B cell (primary cell): ENCODE measurements around the gene TAF11. TPM values are rescaled to one million over a fixed set of nuclear protein-coding genes. Genes with fewer than 3 reads are reported as not detected.

ENCODE experiments used
- ATAC-seq: fragments of 200-7000 bp; cut with Tn5 transposase; one replicate; pipeline ENCODE4 v1.10.0; 2021; ENCODE audit warnings: low read depth, mild to moderate bottlenecking, moderate number of reproducible peaks, moderate library complexity
- CTCF ChIA-PET: fragments of 350-600 bp; sonication (Branson Sonifier 250); formaldehyde crosslinking; loops from one replicate; lab custom pipeline; 2021; ENCODE audit warnings: antibody characterized with exemption, inconsistent platforms; lab: Charles Lee
- POLR2A ChIA-PET: fragments of 350-600 bp; sonication (Branson Sonifier 250); formaldehyde crosslinking; loops from one replicate; lab custom pipeline; 2021; ENCODE audit warnings: antibody characterized with exemption; lab: Charles Lee
- DNase-seq: peaks from one replicate; pipeline ENCODE4 v3.0.0; 2013
- H2AFZ ChIP-seq: 2 replicates; pipeline ENCODE4 v1.6.1; 2012; ENCODE audit warnings: mild to moderate bottlenecking, low read depth, low read length; ENCODE audit not compliant: insufficient read depth, poor library complexity, severe bottlenecking
- H3K27ac ChIP-seq, 2 donors: 1 replicate in 1 of 2; 2 replicates in 1 of 2; pipeline ENCODE4 v1.5.1; 2012 to 2013; ENCODE audit warnings: low read length in 2 of 2, mild to moderate bottlenecking in 2 of 2, moderate library complexity in 1 of 2
- H3K27me3 ChIP-seq, 4 experiments: fragments of 200-600 bp in 1 of 4; sonication (generic) in 1 of 4; replicated peaks in 1 of 4; 1 replicate in 2 of 4; 2 replicates in 2 of 4; pipeline versions ENCODE4 v1.6.1 to v1.7.0; 2013 to 2016; ENCODE audit warnings: low read length in 3 of 4, mild to moderate bottlenecking in 2 of 4, mixed read lengths in 1 of 4, moderate library complexity in 1 of 4; ENCODE audit not compliant: insufficient read depth in 4 of 4, control insufficient read depth in 3 of 4; ENCODE audit errors: control extremely low read depth in 1 of 4
- H3K36me3 ChIP-seq, 2 experiments: replicated peaks in 1 of 2; 1 replicate in 1 of 2; 2 replicates in 1 of 2; pipeline versions ENCODE4 v1.6.1 to v1.7.1; 2013; ENCODE audit warnings: low read length in 1 of 2; ENCODE audit not compliant: insufficient read depth in 2 of 2, control insufficient read depth in 1 of 2; ENCODE audit errors: control extremely low read depth in 1 of 2, extremely low read depth in 1 of 2
- H3K4me1 ChIP-seq, 2 donors: fragments of 200-600 bp in 1 of 2; sonication (generic) in 1 of 2; 1 replicate in 1 of 2; 2 replicates in 1 of 2; pipeline versions ENCODE4 v1.5.1 to v1.6.1; 2013 to 2017; ENCODE audit warnings: low read length in 2 of 2; ENCODE audit not compliant: control insufficient read depth in 2 of 2, insufficient read depth in 2 of 2
- H3K4me2 ChIP-seq: replicated peaks from 2 replicates; pipeline ENCODE3; 2012; ENCODE audit warnings: mild to moderate bottlenecking, low read depth, low read length; ENCODE audit not compliant: poor library complexity, severe bottlenecking
- H3K4me3 ChIP-seq, 5 experiments: fragments of 200-600 bp in 1 of 5; sonication (generic) in 1 of 5; 1 replicate in 3 of 5; 2 replicates in 2 of 5; pipeline versions ENCODE4 v1.5.1 to v1.7.0; 2011 to 2016; ENCODE audit warnings: low read length in 4 of 5, mild to moderate bottlenecking in 4 of 5, low read depth in 2 of 5, control low read depth in 1 of 5, moderate library complexity in 1 of 5; ENCODE audit not compliant: insufficient read depth in 1 of 5; ENCODE audit errors: control extremely low read depth in 1 of 5, extremely low read depth in 1 of 5
- H3K79me2 ChIP-seq: fragments of 200-600 bp; sonication (generic); one replicate; pipeline ENCODE4 v1.6.0; 2016; ENCODE audit warnings: low read length; ENCODE audit not compliant: control insufficient read depth, insufficient read depth
- H3K9ac ChIP-seq: fragments of 200-600 bp; sonication (generic); 2 replicates; pipeline ENCODE4 v1.6.1; 2017; ENCODE audit warnings: mild to moderate bottlenecking, low read length, moderate library complexity
- H3K9me3 ChIP-seq, 3 donors: one replicate each; pipeline versions ENCODE4 v1.6.1 to v1.7.1; 2013; ENCODE audit warnings: low read length in 2 of 3; ENCODE audit not compliant: control insufficient read depth in 2 of 3, insufficient read depth in 1 of 3; ENCODE audit errors: control extremely low read depth in 1 of 3
- H4K20me1 ChIP-seq: 2 replicates; pipeline ENCODE4 v1.6.0; 2012; ENCODE audit warnings: mild to moderate bottlenecking, low read length; ENCODE audit not compliant: insufficient read depth, control insufficient read depth, poor library complexity, severe bottlenecking
- H3K27ac Mint-ChIP-seq: one replicate; pipeline ENCODE4 v1.8.0; 2021; ENCODE audit warnings: mixed read lengths
- H3K27me3 Mint-ChIP-seq: one replicate; pipeline ENCODE4 v1.8.0; 2021; ENCODE audit warnings: mixed read lengths
- H3K4me1 Mint-ChIP-seq: one replicate; pipeline ENCODE4 v1.8.0; 2021; ENCODE audit warnings: mixed read lengths
- H3K4me3 Mint-ChIP-seq: one replicate; pipeline ENCODE4 v1.8.0; 2021; ENCODE audit warnings: mixed read lengths
- H3K9me3 Mint-ChIP-seq: one replicate; pipeline ENCODE4 v1.8.0; 2022; ENCODE audit warnings: mixed read lengths; ENCODE audit not compliant: insufficient read depth
- CTCF ChIP-seq: fragments of 200-600 bp; IDR thresholded peaks from one replicate; pipeline ENCODE4 v1.8.0; 2022; ENCODE audit warnings: antibody characterized with exemption, mild to moderate bottlenecking
- EZH2 ChIP-seq: IDR thresholded peaks from 2 replicates; pipeline ENCODE4 v1.6.1; 2012; ENCODE audit warnings: borderline replicate concordance, low read depth, mild to moderate bottlenecking, moderate library complexity, low read length; ENCODE audit not compliant: insufficient read depth, poor library complexity, severe bottlenecking
- WGBS: methylation state at CpG from one replicate; pipeline ENCODE4 v1.1.5; 2013; ENCODE audit warnings: missing lambda C conversion rate; ENCODE audit not compliant: insufficient coverage; 5-methylcytosine and 5-hydroxymethylcytosine counted together
- intact Hi-C: fragments of 100-400 bp; cut with micrococcal nuclease; formaldehyde crosslinking; loops from one replicate; pipeline ENCODE4 v1.10.0; 2022
- polyA plus RNA-seq: library from polyadenylated mRNA; depleted of rRNA; stranded (reverse); fragments of >200 nt; gene quantifications from 2 replicates; pipeline ENCODE4 v1.2.3, GENCODE V29; 2012
- total RNA-seq, 2 donors: library from RNA; stranded (reverse); fragments of 120-200 nt in 1 of 2; gene quantifications; 1 replicate in 1 of 2; 2 replicates in 1 of 2; pipeline versions ENCODE4 v1.2.3 to v1.2.4, GENCODE V29; 2013 to 2022

The TAF11 gene
- total and polyA plus RNA-seq, 2 donors (not counting 1 experiment from before 2014, with no cell fraction given), result 27.3 to 28.5 TPM

- H3K36me3 ChIP-seq, result no peaks in the 10 kb centered on the region
- ChIA-PET POLR2A (no interaction called here), CTCF (no interaction called here)
- H3K4me1 ChIP-seq, result no peaks in the 10 kb centered on the region
- no peaks in the 10 kb centered on the region for H3K27me3 ChIP-seq
- H4K20me1 ChIP-seq, result peaks cover 4% of the 10 kb centered on the region
- H3K9ac ChIP-seq, result no peak overlapping the region
- no peak overlapping the region for H3K27ac Mint-ChIP-seq
- no peak overlapping the region for H3K4me3 ChIP-seq
- H2AFZ ChIP-seq, result no peak overlapping the region
- no peaks in the 10 kb centered on the region for H3K9me3 Mint-ChIP-seq
- ATAC-seq (no peak), DNase-seq (no peak)
- no peak overlapping the region for H3K4me3 Mint-ChIP-seq
- WGBS, result 100% methylated on average over 1 of the region's 3 CpGs
- intact Hi-C loops, result no loop called here
- H3K27me3 Mint-ChIP-seq, result no peaks in the 10 kb centered on the region
- peaks cover 20% of the 10 kb centered on the region for H3K4me1 Mint-ChIP-seq
- H3K79me2 ChIP-seq, result peaks cover 13% of the 10 kb centered on the region
- H3K4me2 ChIP-seq, result no peak overlapping the region
- TF ChIP-seq EZH2, result no peak
- no peak for TF ChIP-seq CTCF
- no peak overlapping the region for H3K27ac ChIP-seq
- H3K9me3 ChIP-seq, result no peaks in the 10 kb centered on the region
Measured at GRCh38 chr6:34928220-34928619, 40.4 kb upstream of the TAF11 start.

- TF ChIP-seq CTCF, result no peak
- TF ChIP-seq EZH2, result no peak
- H3K4me1 ChIP-seq, result no peaks in the 10 kb centered on the region
- Mint-ChIP-seq H3K9me3 (no peaks in the 10 kb centered on the region), H3K27ac (no peak overlapping the region), H3K27me3 (no peaks in the 10 kb centered on the region), H3K4me1 (peaks cover 20% of the 10 kb centered on the region), H3K4me3 (no peak overlapping the region)
- DNase-seq (no peak), ATAC-seq (no peak)
- no peak overlapping the region for H3K27ac ChIP-seq
- H3K36me3 ChIP-seq, result no peaks in the 10 kb centered on the region
- ChIA-PET CTCF (no interaction called here), POLR2A (no interaction called here)
- no peak overlapping the region for H2AFZ ChIP-seq
- H3K79me2 ChIP-seq, result peaks cover 4% of the 10 kb centered on the region
- H3K4me3 ChIP-seq, result no peak overlapping the region
- intact Hi-C loops, result no loop called here
- no peaks in the 10 kb centered on the region for H3K27me3 ChIP-seq
- peaks cover 4% of the 10 kb centered on the region for H4K20me1 ChIP-seq
- no peak overlapping the region for H3K9ac ChIP-seq
- no peaks in the 10 kb centered on the region for H3K9me3 ChIP-seq
- no peak overlapping the region for H3K4me2 ChIP-seq
Measured at GRCh38 chr6:34926655-34927054, 38.8 kb upstream of the TAF11 start.
